HCT116 (cell line): ENCODE measurements around the gene KRTAP23-1. TPM values are rescaled to one million over a fixed set of nuclear protein-coding genes. Genes with fewer than 3 reads are reported as not detected.

Source experiments
- ATAC-seq: fragments of 200-7000 bp; cut with Tn5 transposase; 2 replicates; pipeline ENCODE4 v1.9.1; 2020; ENCODE audit warnings: mild to moderate bottlenecking, moderate library complexity
- BruUV-seq: library from RNA; stranded (reverse); fragments of 400-500 nt; replicated peaks from 2 replicates; lab custom pipeline; 2021; lab: Mats Ljungman, UMichigan
- CTCF ChIA-PET: fragments of 300-600 bp; sonication (Branson Sonifier 250); formaldehyde crosslinking; loops from one replicate; lab custom pipeline; 2021; ENCODE audit warnings: antibody characterized with exemption; lab: Charles Lee
- POLR2A ChIA-PET: fragments of 300-600, 350-600 bp; sonication (Branson Sonifier 250); formaldehyde crosslinking; loops from one replicate; lab custom pipeline; 2021; ENCODE audit warnings: antibody characterized with exemption; lab: Charles Lee
- RAD21 ChIA-PET, 2 experiments: fragments of 300-600 bp; sonication (Branson Sonifier 250); formaldehyde crosslinking; loops; one replicate each; lab custom pipeline; 2023; ENCODE audit warnings: low total read pairs in 2 of 2; ENCODE audit not compliant: uncharacterized antibody in 2 of 2, unreplicated experiment in 2 of 2, low non-redundant PET in 1 of 2; lab: Charles Lee
- DNase-seq: peaks from one replicate; pipeline ENCODE4 v3.0.0-alpha.2; 2010; ENCODE audit warnings: low read depth, low spot score
- H2AFZ ChIP-seq: fragments of 200-600 bp; shearing (Covaris generic), sonication (generic); 2 replicates; pipeline ENCODE4 v1.6.1; 2017; ENCODE audit warnings: low read depth, mixed run types, mixed read lengths, antibody characterized with exemption, low read length; ENCODE audit not compliant: poor library complexity, severe bottlenecking
- H3K27ac ChIP-seq: 2 replicates; pipeline ENCODE4 v1.5.1; 2012; ENCODE audit warnings: low read depth, low read length
- H3K27me3 ChIP-seq: fragments of 200-600 bp; sonication (generic); 2 replicates; pipeline ENCODE4 v1.6.1; 2016; ENCODE audit warnings: mixed run types, low read length, mixed read lengths; ENCODE audit not compliant: insufficient read depth
- H3K36me3 ChIP-seq, 2 experiments: fragments of 200-500 bp in 1 of 2; fragments of 200-600 bp in 1 of 2; sonication (Bioruptor generic) in 1 of 2; sonication (generic) in 1 of 2; 2 replicates each; pipeline versions ENCODE4 v1.5.1 to v1.6.1; 2014 to 2016; ENCODE audit warnings: low read length in 2 of 2, inconsistent platforms in 1 of 2, mixed read lengths in 1 of 2, mixed run types in 1 of 2; ENCODE audit not compliant: insufficient read depth in 2 of 2, control insufficient read depth in 1 of 2
- H3K4me1 ChIP-seq, 2 experiments: fragments of 200-600 bp in 1 of 2; sonication (generic) in 1 of 2; 2 replicates each; pipeline versions ENCODE4 v1.5.1 to v1.6.1; 2012 to 2017; ENCODE audit warnings: low read length in 2 of 2, inconsistent platforms in 1 of 2, mild to moderate bottlenecking in 1 of 2, mixed read lengths in 1 of 2, mixed run types in 1 of 2, moderate library complexity in 1 of 2; ENCODE audit not compliant: insufficient read depth in 2 of 2, control insufficient read depth in 1 of 2
- H3K4me2 ChIP-seq: fragments of 200-600 bp; sonication (generic); 2 replicates; pipeline ENCODE4 v1.6.1; 2017; ENCODE audit warnings: mixed run types, low read length, mixed read lengths
- H3K4me3 ChIP-seq, 2 experiments: fragments of 200-600 bp in 1 of 2; sonication (generic) in 1 of 2; replicated peaks in 1 of 2; 2 replicates each; pipeline ENCODE4 v1.5.1; 2011 to 2016; ENCODE audit warnings: low read length in 2 of 2, control low read depth in 1 of 2, low read depth in 1 of 2, mild to moderate bottlenecking in 1 of 2, mixed read lengths in 1 of 2, mixed run types in 1 of 2
- H3K79me2 ChIP-seq: fragments of 200-600 bp; sonication (generic); 2 replicates; pipeline ENCODE4 v1.6.1; 2017; ENCODE audit warnings: mild to moderate bottlenecking, mixed run types, low read length, moderate library complexity, mixed read lengths; ENCODE audit not compliant: insufficient read depth
- H3K9ac ChIP-seq: fragments of 200-600 bp; sonication (generic); 2 replicates; pipeline ENCODE4 v1.6.1; 2016; ENCODE audit warnings: low read length, mixed read lengths
- H3K9me2 ChIP-seq: fragments of 200-600 bp; sonication (generic), shearing (Covaris generic); 2 replicates; pipeline ENCODE4 v1.6.1; 2017; ENCODE audit warnings: mixed run types, mild to moderate bottlenecking, moderate library complexity; ENCODE audit not compliant: insufficient read depth
- H3K9me3 ChIP-seq, 2 experiments: fragments of 200-500 bp in 1 of 2; fragments of 200-600 bp in 1 of 2; sonication (Bioruptor generic) in 1 of 2; sonication (generic) in 1 of 2; 2 replicates each; pipeline ENCODE4 v1.6.1; 2014 to 2017; ENCODE audit warnings: low read length in 2 of 2, mixed read lengths in 2 of 2, inconsistent platforms in 1 of 2, low read depth in 1 of 2, mild to moderate bottlenecking in 1 of 2, mixed run types in 1 of 2, moderate library complexity in 1 of 2; ENCODE audit not compliant: control insufficient read depth in 1 of 2, insufficient read depth in 1 of 2
- H4K20me1 ChIP-seq: fragments of 200-600 bp; sonication (generic), shearing (Covaris generic); 2 replicates; pipeline ENCODE4 v1.6.1; 2017; ENCODE audit warnings: mixed run types, mild to moderate bottlenecking, moderate library complexity; ENCODE audit not compliant: insufficient read depth
- EZH2 ChIP-seq: fragments of 200-600 bp; sonication (generic); IDR thresholded peaks from 2 replicates; pipeline ENCODE4 v1.6.1; 2017; ENCODE audit warnings: antibody characterized with exemption, mixed run types
- RAD21 ChIP-seq: IDR thresholded peaks from 2 replicates; pipeline ENCODE4 v1.6.1; 2012; ENCODE audit warnings: low read depth, mild to moderate bottlenecking
- SP1 ChIP-seq: IDR thresholded peaks from 2 replicates; pipeline ENCODE4 v1.6.1; 2012; ENCODE audit warnings: low read depth
- ZNF274 ChIP-seq: fragments of 200-500 bp; sonication (Bioruptor generic); IDR thresholded peaks from 2 replicates; pipeline ENCODE4 v1.6.1; 2014; ENCODE audit warnings: mild to moderate bottlenecking, low read depth, low read length, inconsistent platforms
- intact Hi-C: fragments of 100-400 bp; cut with micrococcal nuclease; formaldehyde crosslinking; loops from 2 replicates; pipeline ENCODE4 v1.10.0; 2022
- total RNA-seq: library from RNA; stranded (reverse); gene quantifications from one replicate; pipeline ENCODE4 v1.2.1, GENCODE V29; 2021; ENCODE audit not compliant: unreplicated experiment
- TF ChIP-seq, protein P1 (sequence below), 3 experiments: fragments of 200-600 bp in 1 of 3; sonication (generic) in 1 of 3; IDR thresholded peaks in 2 of 3; conservative IDR thresholded peaks in 1 of 3; 2 replicates each; pipeline ENCODE4 v1.5.1; 2012 to 2017; ENCODE audit warnings: low read depth in 2 of 3, low read length in 2 of 3, antibody characterized with exemption in 1 of 3, borderline replicate concordance in 1 of 3, control low read depth in 1 of 3, mild to moderate bottlenecking in 1 of 3, mixed read lengths in 1 of 3, mixed run types in 1 of 3, moderate library complexity in 1 of 3; ENCODE audit not compliant: insufficient read depth in 1 of 3
- TF ChIP-seq, protein P2 (sequence below): IDR thresholded peaks from 2 replicates; pipeline ENCODE4 v1.6.1; 2012

KRTAP23-1 gene
- total RNA-seq, 1 experiment from 2014 or later = not detected

DNA sequence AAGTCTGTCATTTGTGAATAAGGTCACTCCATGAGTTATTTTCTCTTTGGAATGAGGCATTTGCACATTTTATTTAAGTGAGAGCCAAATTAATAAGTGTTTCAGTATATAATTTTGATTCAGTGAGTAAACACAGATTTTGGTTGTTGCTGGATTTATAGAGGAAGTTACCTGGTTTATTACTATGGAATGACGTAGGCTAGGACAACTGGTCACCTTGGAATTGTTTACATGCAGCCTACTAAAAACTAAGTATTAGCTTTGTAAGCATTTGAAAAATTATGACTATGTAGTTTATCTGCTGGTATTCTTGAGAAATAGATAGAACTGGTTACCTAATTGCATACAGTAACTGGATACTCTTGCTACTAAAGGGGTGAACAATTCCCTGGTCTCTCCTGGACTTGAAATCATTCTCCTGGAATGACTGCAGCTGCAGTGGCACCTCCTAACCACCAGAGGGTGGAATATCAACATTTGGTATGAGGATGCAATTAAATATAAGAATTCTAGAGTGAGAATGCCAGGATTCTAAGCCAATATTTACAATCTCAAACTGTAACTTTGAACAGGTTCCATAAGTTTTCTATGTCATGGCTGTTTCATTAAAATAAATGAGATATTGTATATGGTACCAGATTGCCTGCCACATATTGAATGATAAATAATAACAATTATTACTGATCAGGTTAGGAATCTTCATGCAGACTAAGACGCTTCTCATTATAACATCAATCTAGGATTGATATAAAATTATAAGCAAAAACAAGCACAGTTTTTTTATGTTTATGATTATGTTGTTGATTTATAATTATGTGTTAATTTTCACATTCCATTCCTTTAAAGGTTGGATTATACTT lies 7.5 kb downstream of the KRTAP23-1 start:
- CTCF ChIA-PET = no interaction called here
- DNase-seq (peak; percentile 3), ATAC-seq (no peak)
- RAD21 ChIA-PET = no interaction called here
- Histone ChIP-seq H3K4me2 (no peak overlapping the region), H3K9me3 (peaks cover 0 to 34% of the 10 kb centered on the region in 2 experiments; a peak in 2 of 4 replicates), H4K20me1 (no peaks in the 10 kb centered on the region), H3K79me2 (no peaks in the 10 kb centered on the region), H2AFZ (no peak overlapping the region), H3K4me1 (no peaks in the 10 kb centered on the region), H3K36me3 (no peaks in the 10 kb centered on the region), H3K9me2 (no peaks in the 10 kb centered on the region), H3K27ac (no peak overlapping the region), H3K27me3 (no peaks in the 10 kb centered on the region), H3K9ac (no peak overlapping the region), H3K4me3 (no peak overlapping the region)
- no TSS peak for BruUV-seq
- POLR2A ChIA-PET = no interaction called here
- intact Hi-C loops = loop anchor here (1.0 kb wide), 1 partner anchor 745 kb away; no protein-coding TSS in a partner anchor
- no peak for TF ChIP-seq SP1
- 0 out of 2 replicates have a peak, but pooled peaks have one; percentile 12 for TF ChIP-seq RAD21
- TF ChIP-seq, protein P1, sequence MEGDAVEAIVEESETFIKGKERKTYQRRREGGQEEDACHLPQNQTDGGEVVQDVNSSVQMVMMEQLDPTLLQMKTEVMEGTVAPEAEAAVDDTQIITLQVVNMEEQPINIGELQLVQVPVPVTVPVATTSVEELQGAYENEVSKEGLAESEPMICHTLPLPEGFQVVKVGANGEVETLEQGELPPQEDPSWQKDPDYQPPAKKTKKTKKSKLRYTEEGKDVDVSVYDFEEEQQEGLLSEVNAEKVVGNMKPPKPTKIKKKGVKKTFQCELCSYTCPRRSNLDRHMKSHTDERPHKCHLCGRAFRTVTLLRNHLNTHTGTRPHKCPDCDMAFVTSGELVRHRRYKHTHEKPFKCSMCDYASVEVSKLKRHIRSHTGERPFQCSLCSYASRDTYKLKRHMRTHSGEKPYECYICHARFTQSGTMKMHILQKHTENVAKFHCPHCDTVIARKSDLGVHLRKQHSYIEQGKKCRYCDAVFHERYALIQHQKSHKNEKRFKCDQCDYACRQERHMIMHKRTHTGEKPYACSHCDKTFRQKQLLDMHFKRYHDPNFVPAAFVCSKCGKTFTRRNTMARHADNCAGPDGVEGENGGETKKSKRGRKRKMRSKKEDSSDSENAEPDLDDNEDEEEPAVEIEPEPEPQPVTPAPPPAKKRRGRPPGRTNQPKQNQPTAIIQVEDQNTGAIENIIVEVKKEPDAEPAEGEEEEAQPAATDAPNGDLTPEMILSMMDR (IDR thresholded peaks at IDR 0.05 in 2 of 3, conservative IDR thresholded peaks at IDR 0.05 in 1 of 3; ENCODE audit: borderline replicate concordance in 1 of 3, insufficient read depth in 1 of 3, low read depth in 2 of 3, low read length in 2 of 3) = peak in 2 of 3 experiments; percentile 69 to 72; a peak in 4 of 6 replicates
- TF ChIP-seq, protein P2, sequence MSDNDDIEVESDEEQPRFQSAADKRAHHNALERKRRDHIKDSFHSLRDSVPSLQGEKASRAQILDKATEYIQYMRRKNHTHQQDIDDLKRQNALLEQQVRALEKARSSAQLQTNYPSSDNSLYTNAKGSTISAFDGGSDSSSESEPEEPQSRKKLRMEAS = no peak
- TF ChIP-seq EZH2 = no peak
- no peak for TF ChIP-seq ZNF274
